Vagina (tissue), 2 donors: ENCODE data around the gene SFXN1. TPM values are rescaled to one million over a fixed set of nuclear protein-coding genes. Genes with fewer than 3 reads are reported as not detected.

Source experiments
- DNase-seq, 2 donors: peaks; one replicate each; pipeline ENCODE4 v3.0.0-alpha.2; 2017; ENCODE audit errors: extremely low spot score in 2 of 2
- H3K27ac ChIP-seq: fragments of 200-600 bp; sonication (generic); one replicate; pipeline ENCODE4 v1.5.1; 2019
- H3K27me3 ChIP-seq: fragments of 200-600 bp; sonication (generic); one replicate; pipeline ENCODE4 v1.5.1; 2019
- H3K36me3 ChIP-seq, 2 donors: fragments of 200-600 bp; sonication (generic); one replicate each; pipeline ENCODE4 v1.5.1; 2017 to 2019
- H3K4me1 ChIP-seq: fragments of 200-600 bp; sonication (generic); one replicate; pipeline ENCODE4 v1.5.1; 2019
- H3K4me3 ChIP-seq, 2 donors: fragments of 200-600 bp; sonication (generic); 1 replicate in 1 of 2; 2 replicates in 1 of 2; pipeline ENCODE4 v1.5.1; 2016 to 2019
- H3K9me3 ChIP-seq: fragments of 200-600 bp; sonication (generic); one replicate; pipeline ENCODE4 v1.5.1; 2019
- CTCF ChIP-seq, 3 experiments: fragments of 450-650 bp in 2 of 3; fragments of 200-600 bp in 1 of 3; sonication (generic) in 1 of 3; IDR thresholded peaks; one replicate each; pipeline ENCODE4 v1.5.1; 2017 to 2019; ENCODE audit warnings: antibody characterized with exemption in 3 of 3, mild to moderate bottlenecking in 2 of 3, moderate library complexity in 2 of 3
- POLR2A ChIP-seq, 2 donors: fragments of 450-650 bp; IDR thresholded peaks; one replicate each; pipeline ENCODE4 v1.6.1; 2017; ENCODE audit warnings: antibody characterized with exemption in 2 of 2, mild to moderate bottlenecking in 2 of 2, moderate library complexity in 2 of 2
- POLR2AphosphoS5 ChIP-seq, 2 donors: sonication (generic); formaldehyde crosslinking; IDR thresholded peaks; one replicate each; pipeline ENCODE4 v1.9.0; 2017; ENCODE audit warnings: antibody characterized with exemption in 2 of 2, mild to moderate bottlenecking in 2 of 2, low read depth in 1 of 2; ENCODE audit not compliant: insufficient read depth in 1 of 2
- intact Hi-C: fragments of 100-400 bp; cut with DNase I; formaldehyde crosslinking; loops from one replicate; pipeline ENCODE4 v1.15.1; 2023
- total RNA-seq: library from RNA; depleted of rRNA; stranded (reverse); fragments of >200 nt; gene quantifications from one replicate; pipeline ENCODE4 v1.2.3, GENCODE V29; 2016

Gene SFXN1
- total RNA-seq, 1 donor from 2014 or later = 88.6 TPM

DNA sequence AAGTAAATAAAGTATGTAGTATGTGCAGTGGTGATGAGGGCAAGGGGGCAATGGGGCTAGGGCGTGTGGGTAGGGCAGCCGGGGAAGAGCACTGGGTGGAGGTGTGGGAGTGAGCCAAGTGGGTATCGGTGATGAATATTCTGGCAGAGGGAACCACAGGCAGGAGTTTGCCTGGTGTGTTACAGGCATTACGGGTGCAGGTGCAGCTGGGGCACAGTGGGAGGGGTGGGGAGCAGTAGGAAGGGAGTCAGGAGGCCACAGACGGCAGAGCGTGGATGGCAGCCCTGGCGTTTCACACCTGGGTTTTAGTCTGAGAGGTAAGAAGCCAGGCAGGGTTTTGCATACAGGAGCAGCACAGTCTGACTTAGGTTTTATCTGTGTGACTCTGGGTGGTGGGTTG is 35.4 kb downstream of the SFXN1 start:
- Histone ChIP-seq H3K9me3 (no peaks in the 10 kb centered on the region), H3K4me1 (no peaks in the 10 kb centered on the region), H3K27ac (no peak overlapping the region), H3K4me3 (no peak overlapping the region), H3K27me3 (no peaks in the 10 kb centered on the region), H3K36me3 (peaks cover 0 to 81% of the 10 kb centered on the region in 2 donors)
- TF ChIP-seq POLR2A (IDR thresholded peaks at IDR 0.05) (no peak), CTCF (IDR thresholded peaks at IDR 0.05) (no peak), POLR2AphosphoS5 (IDR thresholded peaks at IDR 0.05; ENCODE audit: insufficient read depth in 1 of 2, low read depth in 1 of 2) (no peak)
- intact Hi-C loops = no loop called here
- DNase-seq = no peak

DNA sequence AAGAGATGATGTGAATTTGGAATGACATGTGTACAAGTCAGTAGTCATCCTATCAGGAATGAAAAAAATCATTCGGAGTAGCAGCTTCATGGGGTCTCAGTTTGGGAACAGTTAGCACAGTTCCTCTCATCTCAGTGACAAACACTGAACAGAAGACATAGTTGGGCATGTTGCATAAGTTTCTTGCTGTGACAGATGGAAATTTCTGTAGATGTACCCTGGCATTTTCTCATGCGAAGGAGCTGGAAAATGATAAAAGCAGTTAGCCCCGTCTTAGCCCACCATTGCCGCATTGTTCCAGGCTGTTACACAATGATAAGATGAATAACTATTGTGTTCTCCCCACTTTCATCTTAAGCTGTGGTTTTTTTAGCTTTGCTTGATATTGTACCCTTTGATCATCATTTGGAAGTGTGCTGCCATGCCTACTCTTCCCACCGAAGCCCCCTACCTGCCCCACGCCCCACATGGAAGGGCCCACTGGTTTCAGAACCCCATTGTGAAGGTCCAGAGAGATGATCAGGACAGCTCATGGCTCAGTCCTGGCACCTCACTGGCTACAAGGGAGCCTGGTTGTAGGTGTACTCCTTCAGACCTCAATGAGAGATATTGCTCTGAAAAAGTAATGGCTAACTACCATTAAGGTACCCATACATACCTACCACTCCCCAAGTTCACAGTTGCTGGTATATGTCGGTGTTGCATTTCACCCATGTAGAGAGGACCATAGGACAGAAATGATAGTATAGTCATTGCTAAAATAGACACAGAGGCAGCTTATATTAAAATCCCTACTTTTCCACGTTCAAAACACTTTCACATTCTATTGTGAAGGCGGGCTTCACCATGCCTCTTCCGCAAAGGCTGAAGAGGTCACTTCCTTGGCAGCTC is 38.8 kb downstream of the SFXN1 start:
- H3K36me3 ChIP-seq = peaks cover 0 to 63% of the 10 kb centered on the region in 2 donors
- H3K4me1 ChIP-seq = no peaks in the 10 kb centered on the region
- no peaks in the 10 kb centered on the region for H3K9me3 ChIP-seq
- TF ChIP-seq POLR2A (IDR thresholded peaks at IDR 0.05) = no peak
- TF ChIP-seq CTCF (IDR thresholded peaks at IDR 0.05) = no peak
- TF ChIP-seq POLR2AphosphoS5 (IDR thresholded peaks at IDR 0.05; ENCODE audit: insufficient read depth in 1 of 2, low read depth in 1 of 2) = no peak
- H3K27ac ChIP-seq = no peak overlapping the region
- no peaks in the 10 kb centered on the region for H3K27me3 ChIP-seq
- intact Hi-C loops = no loop called here
- H3K4me3 ChIP-seq = no peak overlapping the region
- no peak for DNase-seq

GRCh38 chr5:175517824-175518450 is 39.6 kb downstream of the SFXN1 start:
- Histone ChIP-seq H3K27me3 (no peaks in the 10 kb centered on the region), H3K36me3 (peaks cover 0 to 70% of the 10 kb centered on the region in 2 donors), H3K9me3 (no peaks in the 10 kb centered on the region), H3K4me1 (no peaks in the 10 kb centered on the region), H3K27ac (no peak overlapping the region), H3K4me3 (no peak overlapping the region)
- TF ChIP-seq POLR2A (IDR thresholded peaks at IDR 0.05) = no peak
- TF ChIP-seq CTCF (IDR thresholded peaks at IDR 0.05) = no peak
- TF ChIP-seq POLR2AphosphoS5 (IDR thresholded peaks at IDR 0.05; ENCODE audit: insufficient read depth in 1 of 2, low read depth in 1 of 2) = no peak
- DNase-seq = no peak
- intact Hi-C loops = no loop called here

DNA sequence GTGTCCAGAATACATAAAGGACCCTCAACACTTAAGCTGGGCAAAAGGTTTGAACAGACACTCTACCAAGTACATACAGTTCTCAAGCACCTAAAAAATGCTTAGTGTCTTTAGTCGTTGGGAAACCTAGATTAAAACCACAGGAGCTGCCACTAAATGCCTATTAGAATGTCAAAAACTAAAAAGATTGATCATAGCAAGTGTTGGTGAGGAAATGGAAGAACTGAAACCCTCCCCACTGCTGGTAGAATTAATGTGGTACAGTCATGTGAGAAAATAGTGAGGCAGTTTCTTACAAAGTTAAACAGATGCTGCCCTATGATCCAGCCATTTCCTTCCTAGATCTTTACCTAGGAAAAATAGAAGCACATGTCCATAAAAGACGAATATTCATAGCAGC is 40.6 kb downstream of the SFXN1 start:
- DNase-seq = no peak
- Histone ChIP-seq H3K36me3 (peaks cover 0 to 68% of the 10 kb centered on the region in 2 donors), H3K27ac (no peak overlapping the region), H3K4me3 (no peak overlapping the region), H3K9me3 (no peaks in the 10 kb centered on the region), H3K27me3 (no peaks in the 10 kb centered on the region), H3K4me1 (no peaks in the 10 kb centered on the region)
- TF ChIP-seq POLR2AphosphoS5 (IDR thresholded peaks at IDR 0.05; ENCODE audit: insufficient read depth in 1 of 2, low read depth in 1 of 2) (no peak), POLR2A (IDR thresholded peaks at IDR 0.05) (no peak), CTCF (IDR thresholded peaks at IDR 0.05) (no peak)
- intact Hi-C loops = no loop called here

DNA sequence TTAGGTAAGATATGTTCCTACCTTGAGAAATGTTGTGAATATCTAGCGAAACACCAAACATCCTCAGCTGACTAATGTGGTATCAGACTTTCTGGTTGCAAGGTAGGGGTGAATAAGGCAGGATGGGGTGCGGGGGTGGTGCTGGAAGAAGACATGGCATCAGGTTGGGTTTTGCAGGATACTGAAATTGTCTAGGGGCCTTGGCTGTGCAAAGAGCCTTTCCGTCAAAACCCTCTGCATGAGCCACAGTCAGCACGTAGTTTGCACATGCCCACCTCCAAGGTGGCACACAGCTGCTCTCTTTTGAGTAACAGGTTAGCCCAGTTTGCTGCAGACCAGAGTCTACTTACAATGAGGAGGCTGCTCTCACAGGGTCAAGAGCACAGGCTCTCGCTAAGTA is 42.0 kb downstream of the SFXN1 start:
- intact Hi-C loops = no loop called here
- Histone ChIP-seq H3K27ac (no peak overlapping the region), H3K4me1 (no peaks in the 10 kb centered on the region), H3K36me3 (peaks cover 0 to 59% of the 10 kb centered on the region in 2 donors), H3K27me3 (no peaks in the 10 kb centered on the region), H3K9me3 (no peaks in the 10 kb centered on the region), H3K4me3 (no peak overlapping the region)
- TF ChIP-seq POLR2AphosphoS5 (IDR thresholded peaks at IDR 0.05; ENCODE audit: insufficient read depth in 1 of 2, low read depth in 1 of 2) = no peak
- no peak for TF ChIP-seq CTCF (IDR thresholded peaks at IDR 0.05)
- TF ChIP-seq POLR2A (IDR thresholded peaks at IDR 0.05) = no peak
- no peak for DNase-seq
